GM23338 (cell line): ENCODE measurements around the gene PDK4. TPM values are rescaled to one million over a fixed set of nuclear protein-coding genes. Genes with fewer than 3 reads are reported as not detected.

ENCODE experiments used
- ATAC-seq: fragments of 200-7000 bp; cut with Tn5 transposase; 3 replicates; pipeline ENCODE4 v1.9.1; 2020
- DNase-seq: peaks from one replicate; pipeline ENCODE4 v3.0.0-alpha.2; 2015; ENCODE audit warnings: low spot score
- H2AFZ ChIP-seq: fragments of 200-600 bp; sonication (generic); 2 replicates; pipeline ENCODE4 v1.8.0; 2016; ENCODE audit warnings: antibody characterized with exemption, mild to moderate bottlenecking, moderate library complexity
- H3F3A ChIP-seq: fragments of 200-600 bp; sonication (generic); replicated peaks from 2 replicates; pipeline ENCODE4 v1.8.0; 2017; ENCODE audit warnings: antibody characterized with exemption, mixed run types, low read depth
- H3K27ac ChIP-seq: fragments of 200-600 bp; sonication (generic); 2 replicates; pipeline ENCODE4 v1.6.1; 2016; ENCODE audit warnings: low read depth
- H3K27me3 ChIP-seq: fragments of 200-600 bp; sonication (generic); 2 replicates; pipeline ENCODE4 v1.8.0; 2016; ENCODE audit warnings: mild to moderate bottlenecking, mixed run types, moderate library complexity; ENCODE audit not compliant: insufficient read depth
- H3K36me3 ChIP-seq: fragments of 200-600 bp; sonication (generic); 2 replicates; pipeline ENCODE4 v1.8.0; 2016; ENCODE audit warnings: mild to moderate bottlenecking; ENCODE audit not compliant: insufficient read depth
- H3K4me1 ChIP-seq: fragments of 200-600 bp; sonication (generic); 2 replicates; pipeline ENCODE4 v1.8.0; 2016; ENCODE audit warnings: mild to moderate bottlenecking, moderate library complexity; ENCODE audit not compliant: insufficient read depth
- H3K4me2 ChIP-seq: fragments of 200-600 bp; sonication (generic); 2 replicates; pipeline ENCODE4 v1.7.1; 2017; ENCODE audit warnings: mixed run types
- H3K4me3 ChIP-seq: fragments of 200-600 bp; sonication (generic); 2 replicates; pipeline ENCODE4 v1.6.1; 2016; ENCODE audit warnings: mixed run types
- H3K79me2 ChIP-seq: fragments of 200-600 bp; sonication (generic); replicated peaks from 2 replicates; pipeline ENCODE4 v1.8.0; 2017; ENCODE audit warnings: mild to moderate bottlenecking; ENCODE audit not compliant: insufficient read depth
- H3K9me2 ChIP-seq: fragments of 200-600 bp; sonication (generic); 2 replicates; pipeline ENCODE4 v1.8.0; 2017; ENCODE audit not compliant: insufficient read depth
- H4K20me1 ChIP-seq: fragments of 200-600 bp; sonication (generic); replicated peaks from 2 replicates; pipeline ENCODE4 v1.8.0; 2017; ENCODE audit warnings: mild to moderate bottlenecking; ENCODE audit not compliant: insufficient read depth
- H3K27ac Mint-ChIP-seq: 2 replicates; pipeline ENCODE4 v1.8.0; 2020; ENCODE audit warnings: inconsistent platforms, mild to moderate bottlenecking, moderate library complexity, mixed read lengths
- H3K27me3 Mint-ChIP-seq: 3 replicates; pipeline ENCODE4 v1.8.0; 2022; ENCODE audit warnings: low read depth, mild to moderate bottlenecking, moderate library complexity, mixed read lengths, inconsistent platforms; ENCODE audit not compliant: insufficient read depth, poor library complexity
- H3K36me3 Mint-ChIP-seq: 3 replicates; pipeline ENCODE4 v1.8.0; 2021; ENCODE audit warnings: low read depth, mild to moderate bottlenecking, inconsistent platforms, moderate library complexity, mixed read lengths
- H3K4me1 Mint-ChIP-seq: 3 replicates; pipeline ENCODE4 v1.8.0; 2020; ENCODE audit warnings: mild to moderate bottlenecking, inconsistent platforms, mixed read lengths
- H3K4me3 Mint-ChIP-seq: 3 replicates; pipeline ENCODE4 v1.8.0; 2021; ENCODE audit warnings: moderate library complexity, mild to moderate bottlenecking, inconsistent platforms, mixed read lengths
- H3K9me3 Mint-ChIP-seq: 3 replicates; pipeline ENCODE4 v1.8.0; 2020; ENCODE audit warnings: moderate library complexity, mild to moderate bottlenecking, inconsistent platforms, mixed read lengths
- CREB1 ChIP-seq: fragments of 250-450 bp; sonication (Bioruptor Pico); IDR thresholded peaks from 2 replicates; pipeline ENCODE4 v1.5.0; 2020; ENCODE audit warnings: low read depth, mild to moderate bottlenecking, moderate library complexity
- EZH2phosphoT487 ChIP-seq: fragments of 200-600 bp; sonication (generic); IDR thresholded peaks from one replicate; pipeline ENCODE4 v1.8.1; 2018; ENCODE audit warnings: antibody characterized with exemption; ENCODE audit not compliant: unreplicated experiment
- JUNB ChIP-seq: IDR thresholded peaks from one replicate; pipeline ENCODE4 v1.6.1; 2016; ENCODE audit warnings: antibody characterized with exemption; ENCODE audit not compliant: unreplicated experiment
- NANOG ChIP-seq: IDR thresholded peaks from 2 replicates; pipeline ENCODE4 v1.6.1; 2016; ENCODE audit warnings: antibody characterized with exemption, borderline replicate concordance
- POLR2AphosphoS5 ChIP-seq: IDR thresholded peaks from 2 replicates; pipeline ENCODE4 v1.6.1; 2016; ENCODE audit warnings: antibody characterized with exemption, low read depth
- ZNF114 ChIP-seq: fragments of 250-450 bp; sonication (Bioruptor Pico); IDR thresholded peaks from 2 replicates; pipeline ENCODE4 v1.5.0; 2020; ENCODE audit warnings: mild to moderate bottlenecking, moderate library complexity
- ZNF331 ChIP-seq: fragments of 250-450 bp; sonication (Bioruptor Pico); IDR thresholded peaks from 2 replicates; pipeline ENCODE4 v1.5.0; 2020; ENCODE audit warnings: low read depth, mild to moderate bottlenecking, moderate library complexity
- polyA plus RNA-seq: library from polyadenylated mRNA; unstranded; fragments of >200 nt; fragmentation: Nextera tagmentation; extraction: Ambion mirVana; gene quantifications from 2 replicates; pipeline ENCODE4 v1.2.1, GENCODE V29; 2016
- total RNA-seq: library from RNA; depleted of rRNA; stranded (reverse); fragments of >200 nt; shearing (Covaris generic); gene quantifications from 2 replicates; pipeline ENCODE4 v1.2.3, GENCODE V29; 2014
- TF ChIP-seq, protein P1 (sequence below): fragments of 250-450 bp; sonication (Bioruptor Pico); IDR thresholded peaks from 2 replicates; pipeline ENCODE4 v1.5.0; 2020; ENCODE audit warnings: mild to moderate bottlenecking, moderate library complexity
- TF ChIP-seq, protein P2 (sequence below): IDR thresholded peaks from 2 replicates; pipeline ENCODE4 v1.6.1; 2016; ENCODE audit warnings: antibody characterized with exemption
- TF ChIP-seq, protein P3 (sequence below): IDR thresholded peaks from one replicate; pipeline ENCODE4 v1.6.1; 2018; ENCODE audit warnings: antibody characterized with exemption; ENCODE audit not compliant: unreplicated experiment

The PDK4 gene
- total and polyA plus RNA-seq, 2 experiments from 2014 or later = 0.32 TPM; not detected in 1

- TF ChIP-seq, protein P1, sequence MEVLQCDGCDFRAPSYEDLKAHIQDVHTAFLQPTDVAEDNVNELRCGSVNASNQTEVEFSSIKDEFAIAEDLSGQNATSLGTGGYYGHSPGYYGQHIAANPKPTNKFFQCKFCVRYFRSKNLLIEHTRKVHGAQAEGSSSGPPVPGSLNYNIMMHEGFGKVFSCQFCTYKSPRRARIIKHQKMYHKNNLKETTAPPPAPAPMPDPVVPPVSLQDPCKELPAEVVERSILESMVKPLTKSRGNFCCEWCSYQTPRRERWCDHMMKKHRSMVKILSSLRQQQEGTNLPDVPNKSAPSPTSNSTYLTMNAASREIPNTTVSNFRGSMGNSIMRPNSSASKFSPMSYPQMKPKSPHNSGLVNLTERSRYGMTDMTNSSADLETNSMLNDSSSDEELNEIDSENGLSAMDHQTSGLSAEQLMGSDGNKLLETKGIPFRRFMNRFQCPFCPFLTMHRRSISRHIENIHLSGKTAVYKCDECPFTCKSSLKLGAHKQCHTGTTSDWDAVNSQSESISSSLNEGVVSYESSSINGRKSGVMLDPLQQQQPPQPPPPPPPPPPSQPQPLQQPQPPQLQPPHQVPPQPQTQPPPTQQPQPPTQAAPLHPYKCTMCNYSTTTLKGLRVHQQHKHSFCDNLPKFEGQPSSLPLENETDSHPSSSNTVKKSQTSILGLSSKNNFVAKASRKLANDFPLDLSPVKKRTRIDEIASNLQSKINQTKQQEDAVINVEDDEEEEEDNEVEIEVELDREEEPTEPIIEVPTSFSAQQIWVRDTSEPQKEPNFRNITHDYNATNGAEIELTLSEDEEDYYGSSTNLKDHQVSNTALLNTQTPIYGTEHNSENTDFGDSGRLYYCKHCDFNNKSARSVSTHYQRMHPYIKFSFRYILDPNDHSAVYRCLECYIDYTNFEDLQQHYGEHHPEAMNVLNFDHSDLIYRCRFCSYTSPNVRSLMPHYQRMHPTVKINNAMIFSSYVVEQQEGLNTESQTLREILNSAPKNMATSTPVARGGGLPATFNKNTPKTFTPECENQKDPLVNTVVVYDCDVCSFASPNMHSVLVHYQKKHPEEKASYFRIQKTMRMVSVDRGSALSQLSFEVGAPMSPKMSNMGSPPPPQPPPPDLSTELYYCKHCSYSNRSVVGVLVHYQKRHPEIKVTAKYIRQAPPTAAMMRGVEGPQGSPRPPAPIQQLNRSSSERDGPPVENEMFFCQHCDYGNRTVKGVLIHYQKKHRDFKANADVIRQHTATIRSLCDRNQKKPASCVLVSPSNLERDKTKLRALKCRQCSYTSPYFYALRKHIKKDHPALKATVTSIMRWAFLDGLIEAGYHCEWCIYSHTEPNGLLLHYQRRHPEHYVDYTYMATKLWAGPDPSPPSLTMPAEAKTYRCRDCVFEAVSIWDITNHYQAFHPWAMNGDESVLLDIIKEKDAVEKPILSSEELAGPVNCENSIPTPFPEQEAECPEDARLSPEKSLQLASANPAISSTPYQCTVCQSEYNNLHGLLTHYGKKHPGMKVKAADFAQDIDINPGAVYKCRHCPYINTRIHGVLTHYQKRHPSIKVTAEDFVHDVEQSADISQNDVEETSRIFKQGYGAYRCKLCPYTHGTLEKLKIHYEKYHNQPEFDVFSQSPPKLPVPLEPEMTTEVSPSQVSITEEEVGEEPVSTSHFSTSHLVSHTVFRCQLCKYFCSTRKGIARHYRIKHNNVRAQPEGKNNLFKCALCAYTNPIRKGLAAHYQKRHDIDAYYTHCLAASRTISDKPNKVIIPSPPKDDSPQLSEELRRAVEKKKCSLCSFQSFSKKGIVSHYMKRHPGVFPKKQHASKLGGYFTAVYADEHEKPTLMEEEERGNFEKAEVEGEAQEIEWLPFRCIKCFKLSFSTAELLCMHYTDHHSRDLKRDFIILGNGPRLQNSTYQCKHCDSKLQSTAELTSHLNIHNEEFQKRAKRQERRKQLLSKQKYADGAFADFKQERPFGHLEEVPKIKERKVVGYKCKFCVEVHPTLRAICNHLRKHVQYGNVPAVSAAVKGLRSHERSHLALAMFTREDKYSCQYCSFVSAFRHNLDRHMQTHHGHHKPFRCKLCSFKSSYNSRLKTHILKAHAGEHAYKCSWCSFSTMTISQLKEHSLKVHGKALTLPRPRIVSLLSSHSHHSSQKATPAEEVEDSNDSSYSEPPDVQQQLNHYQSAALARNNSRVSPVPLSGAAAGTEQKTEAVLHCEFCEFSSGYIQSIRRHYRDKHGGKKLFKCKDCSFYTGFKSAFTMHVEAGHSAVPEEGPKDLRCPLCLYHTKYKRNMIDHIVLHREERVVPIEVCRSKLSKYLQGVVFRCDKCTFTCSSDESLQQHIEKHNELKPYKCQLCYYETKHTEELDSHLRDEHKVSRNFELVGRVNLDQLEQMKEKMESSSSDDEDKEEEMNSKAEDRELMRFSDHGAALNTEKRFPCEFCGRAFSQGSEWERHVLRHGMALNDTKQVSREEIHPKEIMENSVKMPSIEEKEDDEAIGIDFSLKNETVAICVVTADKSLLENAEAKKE (CRISPR knock-in tag) = no peak
- no peak for TF ChIP-seq EZH2phosphoT487
- TF ChIP-seq CREB1 (CRISPR knock-in tag) = no peak
- TF ChIP-seq ZNF114 (CRISPR knock-in tag) = no peak
- TF ChIP-seq, protein P2, sequence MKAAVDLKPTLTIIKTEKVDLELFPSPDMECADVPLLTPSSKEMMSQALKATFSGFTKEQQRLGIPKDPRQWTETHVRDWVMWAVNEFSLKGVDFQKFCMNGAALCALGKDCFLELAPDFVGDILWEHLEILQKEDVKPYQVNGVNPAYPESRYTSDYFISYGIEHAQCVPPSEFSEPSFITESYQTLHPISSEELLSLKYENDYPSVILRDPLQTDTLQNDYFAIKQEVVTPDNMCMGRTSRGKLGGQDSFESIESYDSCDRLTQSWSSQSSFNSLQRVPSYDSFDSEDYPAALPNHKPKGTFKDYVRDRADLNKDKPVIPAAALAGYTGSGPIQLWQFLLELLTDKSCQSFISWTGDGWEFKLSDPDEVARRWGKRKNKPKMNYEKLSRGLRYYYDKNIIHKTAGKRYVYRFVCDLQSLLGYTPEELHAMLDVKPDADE = no peak
- TF ChIP-seq POLR2AphosphoS5 = no peak
- no peak for TF ChIP-seq JUNB
- TF ChIP-seq NANOG = no peak
- no peak for TF ChIP-seq ZNF331 (CRISPR knock-in tag)
Observed at GRCh38 chr7:95578299-95578855, 17.9 kb downstream of the PDK4 start (continued).

DNA sequence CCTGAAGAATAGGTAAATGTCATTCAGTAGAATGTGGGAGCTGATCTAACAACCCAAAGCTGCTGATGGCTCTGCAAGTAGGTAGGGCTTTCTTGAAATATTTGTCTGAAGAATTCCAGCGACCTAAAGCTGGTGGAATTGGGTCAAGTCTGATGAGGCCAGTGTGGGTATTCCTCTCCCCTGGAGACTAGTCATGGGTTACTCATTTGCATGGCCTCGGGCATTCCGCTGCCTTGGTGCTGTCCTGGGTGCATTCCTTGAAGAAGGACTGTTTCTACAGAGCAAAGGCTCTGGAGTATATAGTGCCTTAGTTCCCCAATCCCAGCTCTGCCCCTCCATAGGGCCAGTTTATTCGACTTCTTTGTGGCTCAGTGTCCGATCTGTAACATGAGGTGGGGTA, 19.2 kb downstream of the PDK4 start:
- Histone ChIP-seq H3K4me2 (no peak overlapping the region), H3K27ac (no peak overlapping the region), H3K4me3 (no peak overlapping the region), H3K4me1 (no peaks in the 10 kb centered on the region), H3K79me2 (no peaks in the 10 kb centered on the region), H3K27me3 (no peaks in the 10 kb centered on the region), H4K20me1 (no peaks in the 10 kb centered on the region), H2AFZ (no peak overlapping the region), H3F3A (no peaks in the 10 kb centered on the region), H3K9me2 (0 out of 2 replicates have a peak, but pooled peaks cover 3% of the 10 kb centered on the region), H3K36me3 (no peaks in the 10 kb centered on the region)
- no peaks in the 10 kb centered on the region for H3K9me3 Mint-ChIP-seq
- H3K27ac Mint-ChIP-seq = peak overlapping the region; percentile 27; the same call in 1 of the 2 replicates
- peaks cover 4% of the 10 kb centered on the region for H3K27me3 Mint-ChIP-seq
- ATAC-seq (peak; percentile 93), DNase-seq (peak; percentile 51)
- no peak overlapping the region for H3K4me3 Mint-ChIP-seq
- H3K4me1 Mint-ChIP-seq = no peaks in the 10 kb centered on the region
- no peaks in the 10 kb centered on the region for H3K36me3 Mint-ChIP-seq
- TF ChIP-seq JUNB (no peak), NANOG (no peak), EZH2phosphoT487 (no peak), POLR2AphosphoS5 (no peak), CREB1 (CRISPR knock-in tag) (no peak)
- TF ChIP-seq, protein P3, sequence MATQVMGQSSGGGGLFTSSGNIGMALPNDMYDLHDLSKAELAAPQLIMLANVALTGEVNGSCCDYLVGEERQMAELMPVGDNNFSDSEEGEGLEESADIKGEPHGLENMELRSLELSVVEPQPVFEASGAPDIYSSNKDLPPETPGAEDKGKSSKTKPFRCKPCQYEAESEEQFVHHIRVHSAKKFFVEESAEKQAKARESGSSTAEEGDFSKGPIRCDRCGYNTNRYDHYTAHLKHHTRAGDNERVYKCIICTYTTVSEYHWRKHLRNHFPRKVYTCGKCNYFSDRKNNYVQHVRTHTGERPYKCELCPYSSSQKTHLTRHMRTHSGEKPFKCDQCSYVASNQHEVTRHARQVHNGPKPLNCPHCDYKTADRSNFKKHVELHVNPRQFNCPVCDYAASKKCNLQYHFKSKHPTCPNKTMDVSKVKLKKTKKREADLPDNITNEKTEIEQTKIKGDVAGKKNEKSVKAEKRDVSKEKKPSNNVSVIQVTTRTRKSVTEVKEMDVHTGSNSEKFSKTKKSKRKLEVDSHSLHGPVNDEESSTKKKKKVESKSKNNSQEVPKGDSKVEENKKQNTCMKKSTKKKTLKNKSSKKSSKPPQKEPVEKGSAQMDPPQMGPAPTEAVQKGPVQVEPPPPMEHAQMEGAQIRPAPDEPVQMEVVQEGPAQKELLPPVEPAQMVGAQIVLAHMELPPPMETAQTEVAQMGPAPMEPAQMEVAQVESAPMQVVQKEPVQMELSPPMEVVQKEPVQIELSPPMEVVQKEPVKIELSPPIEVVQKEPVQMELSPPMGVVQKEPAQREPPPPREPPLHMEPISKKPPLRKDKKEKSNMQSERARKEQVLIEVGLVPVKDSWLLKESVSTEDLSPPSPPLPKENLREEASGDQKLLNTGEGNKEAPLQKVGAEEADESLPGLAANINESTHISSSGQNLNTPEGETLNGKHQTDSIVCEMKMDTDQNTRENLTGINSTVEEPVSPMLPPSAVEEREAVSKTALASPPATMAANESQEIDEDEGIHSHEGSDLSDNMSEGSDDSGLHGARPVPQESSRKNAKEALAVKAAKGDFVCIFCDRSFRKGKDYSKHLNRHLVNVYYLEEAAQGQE = no peak
- TF ChIP-seq, protein P2 = no peak
